ENCODE measurements around the gene SLC35E4. TPM values are rescaled to one million over a fixed set of nuclear protein-coding genes. Genes with fewer than 3 reads are reported as not detected.

The SLC35E4 gene
- total and polyA plus RNA-seq, 2 donors from 2014 or later, result 1.8 to 3.2 TPM

- Histone ChIP-seq H3K36me3 (ENCODE audit: control insufficient read depth in 2 of 3, insufficient read depth in 3 of 3, low read length in 3 of 3) (peaks cover 0 to 13% (median 13%) of the 10 kb centered on the region in 3 donors), H3K27me3 (ENCODE audit: control insufficient read depth, insufficient read depth, low read length) (no peaks in the 10 kb centered on the region), H3K27ac (ENCODE audit: low read depth in 2 of 2, low read length in 2 of 2) (peak overlapping the region in 1 of 2 donors; percentile 19), H3K9me3 (ENCODE audit: control insufficient read depth in 2 of 3, insufficient read depth in 1 of 3, low read length in 3 of 3) (no peaks in the 10 kb centered on the region), H3K4me3 (ENCODE audit: low read length in 3 of 3) (peak overlapping the region in 1 of 3 donors; percentile 74), H3K4me1 (ENCODE audit: control insufficient read depth in 2 of 3, insufficient read depth in 2 of 3, low read depth in 1 of 3, low read length in 3 of 3) (peaks cover 3 to 23% (median 11%) of the 10 kb centered on the region in 3 donors), H3K9ac (ENCODE audit: low read length in 3 of 3) (peak overlapping the region in 1 of 3 donors; percentile 57)
- DNase-seq (peak in 1 of 5 donors; percentile 37), FAIRE-seq (no peak)
- intact Hi-C loops (cut with DNase I), result no loop called here
- TF ChIP-seq CTCF (IDR thresholded peaks at IDR 0.05; ENCODE audit: borderline replicate concordance, extremely low read depth, insufficient read depth), result no peak
Measured at GRCh38 chr22:30609260-30610185, 26.1 kb upstream of the SLC35E4 start.

- Histone ChIP-seq H3K9ac (ENCODE audit: low read length in 3 of 3) (no peak overlapping the region), H3K4me1 (ENCODE audit: control insufficient read depth in 2 of 3, insufficient read depth in 2 of 3, low read depth in 1 of 3, low read length in 3 of 3) (peaks cover 3 to 23% (median 11%) of the 10 kb centered on the region in 3 donors), H3K27me3 (ENCODE audit: control insufficient read depth, insufficient read depth, low read length) (no peaks in the 10 kb centered on the region), H3K27ac (ENCODE audit: low read depth in 2 of 2, low read length in 2 of 2) (no peak overlapping the region), H3K9me3 (ENCODE audit: control insufficient read depth in 2 of 3, insufficient read depth in 1 of 3, low read length in 3 of 3) (no peaks in the 10 kb centered on the region), H3K36me3 (ENCODE audit: control insufficient read depth in 2 of 3, insufficient read depth in 3 of 3, low read length in 3 of 3) (peaks cover 0 to 16% (median 13%) of the 10 kb centered on the region in 3 donors), H3K4me3 (ENCODE audit: low read length in 3 of 3) (no peak overlapping the region)
- no peak for DNase-seq
- intact Hi-C loops (cut with DNase I), result no loop called here
- FAIRE-seq, result no peak
- no peak for TF ChIP-seq CTCF (IDR thresholded peaks at IDR 0.05; ENCODE audit: borderline replicate concordance, extremely low read depth, insufficient read depth)
Measured at GRCh38 chr22:30610299-30610698, 25.3 kb upstream of the SLC35E4 start.

GRCh38 chr22:30611197-30611596 lies 24.4 kb upstream of the SLC35E4 start:
- no peak for TF ChIP-seq CTCF (IDR thresholded peaks at IDR 0.05; ENCODE audit: borderline replicate concordance, extremely low read depth, insufficient read depth)
- FAIRE-seq, result no peak

More at GRCh38 chr22:30611197-30611596, 24.4 kb upstream of the SLC35E4 start:
- Histone ChIP-seq H3K27me3 (ENCODE audit: control insufficient read depth, insufficient read depth, low read length) (no peaks in the 10 kb centered on the region), H3K36me3 (ENCODE audit: control insufficient read depth in 2 of 3, insufficient read depth in 3 of 3, low read length in 3 of 3) (peaks cover 2 to 21% (median 13%) of the 10 kb centered on the region in 3 donors), H3K27ac (ENCODE audit: low read depth in 2 of 2, low read length in 2 of 2) (no peak overlapping the region), H3K4me3 (ENCODE audit: low read length in 3 of 3) (no peak overlapping the region), H3K9ac (ENCODE audit: low read length in 3 of 3) (no peak overlapping the region), H3K9me3 (ENCODE audit: control insufficient read depth in 2 of 3, insufficient read depth in 1 of 3, low read length in 3 of 3) (no peaks in the 10 kb centered on the region), H3K4me1 (ENCODE audit: control insufficient read depth in 2 of 3, insufficient read depth in 2 of 3, low read depth in 1 of 3, low read length in 3 of 3) (peaks cover 3 to 18% (median 7%) of the 10 kb centered on the region in 3 donors)
- DNase-seq, result no peak
- intact Hi-C loops (cut with DNase I), result no loop called here
